ENCODE measurements around the gene CLDN4. TPM values are rescaled to one million over a fixed set of nuclear protein-coding genes. Genes with fewer than 3 reads are reported as not detected.

Gene CLDN4
- total RNA-seq, 1 experiment from 2014 or later = 234 TPM

GRCh38 chr7:73801577-73801976, 29.2 kb upstream of the CLDN4 start:
- DNase-seq (ENCODE audit: low read depth, low spot score) (no peak), ATAC-seq (no peak)
- Histone ChIP-seq H3K27me3 (ENCODE audit: insufficient read depth, low read length) (no peaks in the 10 kb centered on the region), H3K79me2 (ENCODE audit: insufficient read depth, low read length) (peaks cover 18% of the 10 kb centered on the region), H2AFZ (ENCODE audit: low read depth, low read length, poor library complexity, severe bottlenecking) (no peak overlapping the region), H3K9ac (ENCODE audit: low read length) (peak overlapping the region; percentile 79), H4K20me1 (ENCODE audit: insufficient read depth) (no peaks in the 10 kb centered on the region), H3K4me3 (replicated peaks in 1 of 2; ENCODE audit: low read depth in 1 of 2, low read length in 2 of 2) (no peak overlapping the region; a peak in 1 of 4 replicates), H3K9me3 (ENCODE audit: control insufficient read depth in 1 of 2, insufficient read depth in 1 of 2, low read depth in 1 of 2, low read length in 2 of 2) (no peaks in the 10 kb centered on the region), H3K27ac (ENCODE audit: low read depth, low read length) (peak overlapping the region; percentile 89; the same call in 1 of the 2 replicates), H3K4me2 (ENCODE audit: low read length) (peak overlapping the region; percentile 85), H3K36me3 (ENCODE audit: control insufficient read depth in 1 of 2, insufficient read depth in 2 of 2, low read length in 2 of 2) (no peaks in the 10 kb centered on the region), H3K9me2 (ENCODE audit: insufficient read depth) (no peaks in the 10 kb centered on the region), H3K4me1 (ENCODE audit: control insufficient read depth in 1 of 2, insufficient read depth in 2 of 2, low read length in 2 of 2) (peaks cover 34 to 55% of the 10 kb centered on the region in 2 experiments)
- BruUV-seq (replicated peaks) = no TSS peak
- intact Hi-C loops (cut with micrococcal nuclease) = no loop called here
- TF ChIP-seq EGR1 (IDR thresholded peaks at IDR 0.05; ENCODE audit: low read depth) = no peak
- TF ChIP-seq EZH2 (IDR thresholded peaks at IDR 0.05) = no peak
- TF ChIP-seq RAD21 (IDR thresholded peaks at IDR 0.05; ENCODE audit: low read depth) = no peak
- no peak for TF ChIP-seq CEBPB (IDR thresholded peaks at IDR 0.05; ENCODE audit: low read depth)
- no peak for TF ChIP-seq TCF7L2 (IDR thresholded peaks at IDR 0.05; ENCODE audit: borderline replicate concordance, extremely low read depth, insufficient read depth, insufficient read length)
- no peak for TF ChIP-seq YY1 (IDR thresholded peaks at IDR 0.05; ENCODE audit: extremely low read depth, insufficient replicate concordance, low read depth, low read length)
- TF ChIP-seq CBX3 (IDR thresholded peaks at IDR 0.05; ENCODE audit: low read depth) = no peak
- no peak for TF ChIP-seq CTCF (IDR thresholded peaks at IDR 0.05 in 2 of 3, conservative IDR thresholded peaks at IDR 0.05 in 1 of 3; ENCODE audit: borderline replicate concordance in 1 of 3, insufficient read depth in 1 of 3, low read depth in 2 of 3, low read length in 2 of 3)
- no peak for TF ChIP-seq SP1 (IDR thresholded peaks at IDR 0.05; ENCODE audit: low read depth)
- TF ChIP-seq ATF3 (IDR thresholded peaks at IDR 0.05) = no peak
- no peak for TF ChIP-seq POLR2A (IDR thresholded peaks at IDR 0.05; ENCODE audit: borderline replicate concordance, extremely low read depth, insufficient read depth, insufficient read length)
- TF ChIP-seq REST (IDR thresholded peaks at IDR 0.05; ENCODE audit: low read depth) = no peak
- TF ChIP-seq SRF (IDR thresholded peaks at IDR 0.05; ENCODE audit: low read depth) = no peak
- TF ChIP-seq POLR2AphosphoS5 (IDR thresholded peaks at IDR 0.05; ENCODE audit: low read depth, low read length) = no peak
- no peak for TF ChIP-seq EZH2phosphoT487 (IDR thresholded peaks at IDR 0.05; ENCODE audit: borderline replicate concordance)
- CTCF ChIA-PET = no interaction called here
- POLR2A ChIA-PET = interaction anchor here (1.2 to 3.9 kb wide), 3 partner anchors 31 to 61 kb away, joined by 3 to 17 read pairs (median 3); no protein-coding TSS in a partner anchor
- RAD21 ChIA-PET (ENCODE audit: low non-redundant PET in 1 of 2, low total read pairs in 2 of 2, uncharacterized antibody in 2 of 2, unreplicated experiment in 2 of 2) = no interaction called here

Data from HCT116 (cell line).